Astrocyte (in vitro differentiated cells and primary cell): ENCODE results near the gene ADH4.

ENCODE experiments used
- CTCF ChIP-seq: IDR thresholded peaks from 2 replicates; pipeline ENCODE4 v1.5.1; 2011; ENCODE audit warnings: low read depth, mild to moderate bottlenecking, inconsistent platforms, low read length, moderate library complexity; ENCODE audit not compliant: insufficient read depth
- EZH2 ChIP-seq: IDR thresholded peaks from 2 replicates; pipeline ENCODE4 v1.6.1; 2012; ENCODE audit warnings: mild to moderate bottlenecking, low read length, inconsistent platforms; ENCODE audit not compliant: insufficient read depth

DNA sequence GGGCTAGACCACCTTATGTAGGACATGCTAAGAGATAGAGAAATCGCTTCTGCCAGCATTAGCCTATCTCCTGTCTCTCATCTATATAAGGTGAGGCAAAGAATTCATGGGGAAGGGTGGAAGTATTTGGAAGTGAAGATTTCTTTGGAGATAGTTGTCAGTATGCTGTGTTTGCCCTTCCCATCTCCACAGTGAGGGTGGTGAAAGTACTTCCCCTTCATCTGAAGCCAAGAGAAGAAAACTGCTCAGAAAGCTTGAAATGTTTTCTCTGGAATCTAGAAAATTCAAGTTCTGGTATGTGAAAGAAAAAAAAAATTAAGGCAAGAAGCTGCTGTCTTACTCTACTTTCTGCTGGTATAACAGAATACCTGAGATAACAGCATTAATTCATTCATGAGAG is 43.2 kb downstream of the ADH4 start:
- TF ChIP-seq CTCF (no peak), EZH2 (no peak)
